Measurements from ENCODE around the gene SHLD1.
A peak's percentile ranks its signal among the peaks of the same experiment; 100 is the strongest.

The SHLD1 gene

DNA sequence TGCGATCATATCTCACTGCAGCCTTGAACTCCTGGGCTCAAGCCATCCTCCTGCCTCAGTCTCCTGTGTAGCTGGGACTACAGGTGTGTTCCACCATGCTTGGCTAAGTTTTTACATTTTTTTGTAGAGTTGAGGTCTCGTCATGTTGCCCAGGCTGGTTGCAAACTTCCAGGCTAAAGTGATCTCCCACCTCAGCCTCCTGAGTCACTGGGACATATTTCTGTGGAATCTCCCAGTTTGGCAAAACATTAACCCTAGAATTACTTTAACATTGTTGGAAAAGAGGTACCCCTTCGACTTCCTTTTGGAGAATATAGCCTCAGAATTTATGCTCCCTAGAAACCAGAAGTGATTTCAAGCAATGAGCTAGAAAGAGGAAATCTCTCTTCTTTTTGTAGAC, 57.2 kb downstream of the SHLD1 start:
- no peak overlapping the region for H4K8ac ChIP-seq (ENCODE audit: low read length)
- peaks cover 14% of the 10 kb centered on the region for H3K4me1 ChIP-seq (ENCODE audit: control insufficient read depth, insufficient read depth, low read depth, low read length)
- H3K4me3 ChIP-seq (ENCODE audit: insufficient read depth in 1 of 2, low read depth in 1 of 2, low read length in 2 of 2): no peak overlapping the region
- no peak overlapping the region for H2BK120ac ChIP-seq (ENCODE audit: low read depth, low read length)
- no peak overlapping the region for H2BK12ac ChIP-seq (ENCODE audit: low read length in 2 of 2)
- WGBS: 91% methylated on average over 2 of the region's 3 CpGs
- H3K27me3 ChIP-seq (ENCODE audit: control insufficient read depth in 1 of 2, insufficient read depth in 1 of 2, low read length in 2 of 2): no peaks in the 10 kb centered on the region
- H3K9ac ChIP-seq (ENCODE audit: low read length): no peak overlapping the region
- H3K14ac ChIP-seq (ENCODE audit: low read length in 2 of 2): no peak overlapping the region
- H3K9me3 ChIP-seq (ENCODE audit: control insufficient read depth, low read length): no peaks in the 10 kb centered on the region
- no peak overlapping the region for H3K23ac ChIP-seq (ENCODE audit: low read length in 2 of 2)
- H2AFZ ChIP-seq (ENCODE audit: low read depth, low read length): no peak overlapping the region
- H3K36me3 ChIP-seq (ENCODE audit: control insufficient read depth in 1 of 2, insufficient read depth in 2 of 2, low read depth in 1 of 2, low read length in 2 of 2): no peaks in the 10 kb centered on the region
- no peak overlapping the region for H3K18ac ChIP-seq (ENCODE audit: low read depth in 1 of 2, low read length in 2 of 2)
- no peak overlapping the region for H2BK5ac ChIP-seq (ENCODE audit: low read depth, low read length, poor library complexity, severe bottlenecking)
- no peak overlapping the region for H4K91ac ChIP-seq (ENCODE audit: low read length)
- H3K4me2 ChIP-seq (ENCODE audit: low read length, poor library complexity, severe bottlenecking): no peak overlapping the region
- no peak for DNase-seq
- H2BK15ac ChIP-seq (ENCODE audit: low read depth, poor library complexity, severe bottlenecking): no peak overlapping the region
- no peak overlapping the region for H2AK5ac ChIP-seq (ENCODE audit: low read length, severe bottlenecking)
- peak overlapping the region; percentile 22 for H3K27ac ChIP-seq (ENCODE audit: low read length, poor library complexity, severe bottlenecking)
- no peak overlapping the region for H3K4ac ChIP-seq (ENCODE audit: low read depth in 1 of 2, low read length in 2 of 2)
- no peaks in the 10 kb centered on the region for H3K79me1 ChIP-seq (replicated peaks; ENCODE audit: low read length, poor library complexity, severe bottlenecking)

DNA sequence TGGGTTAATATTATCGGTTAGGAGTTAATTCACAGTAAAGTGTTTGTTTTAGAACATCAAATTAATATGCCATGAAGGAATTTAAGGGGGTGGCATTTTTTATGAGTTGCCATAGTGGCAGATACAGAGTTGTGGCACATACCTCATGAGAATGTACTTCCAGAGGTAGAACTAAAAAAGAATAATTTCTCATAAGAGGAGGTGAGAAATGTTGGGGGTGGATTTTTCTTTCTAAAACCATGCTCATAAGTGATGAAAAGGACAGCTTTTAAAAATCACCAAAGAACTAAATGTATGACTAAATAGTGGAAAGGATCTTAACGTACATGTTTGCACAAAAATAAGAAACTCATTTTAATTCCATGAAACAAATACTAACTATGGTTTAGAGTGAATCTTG, 58.7 kb downstream of the SHLD1 start:
- Histone ChIP-seq H2AFZ (ENCODE audit: low read depth, low read length) (no peak overlapping the region), H4K91ac (ENCODE audit: low read length) (no peak overlapping the region), H2BK5ac (ENCODE audit: low read depth, low read length, poor library complexity, severe bottlenecking) (no peak overlapping the region), H3K4me1 (ENCODE audit: control insufficient read depth, insufficient read depth, low read depth, low read length) (peaks cover 12% of the 10 kb centered on the region), H2BK15ac (ENCODE audit: low read depth, poor library complexity, severe bottlenecking) (no peak overlapping the region), H3K9ac (ENCODE audit: low read length) (no peak overlapping the region), H3K4me3 (ENCODE audit: insufficient read depth in 1 of 2, low read depth in 1 of 2, low read length in 2 of 2) (no peak overlapping the region), H3K36me3 (ENCODE audit: control insufficient read depth in 1 of 2, insufficient read depth in 2 of 2, low read depth in 1 of 2, low read length in 2 of 2) (no peaks in the 10 kb centered on the region), H2BK120ac (ENCODE audit: low read depth, low read length) (no peak overlapping the region), H3K27ac (ENCODE audit: low read length, poor library complexity, severe bottlenecking) (no peak overlapping the region), H3K14ac (ENCODE audit: low read length in 2 of 2) (no peak overlapping the region), H3K18ac (ENCODE audit: low read depth in 1 of 2, low read length in 2 of 2) (no peak overlapping the region), H3K9me3 (ENCODE audit: control insufficient read depth, low read length) (no peaks in the 10 kb centered on the region), H3K4me2 (ENCODE audit: low read length, poor library complexity, severe bottlenecking) (no peak overlapping the region), H2AK5ac (ENCODE audit: low read length, severe bottlenecking) (no peak overlapping the region), H3K27me3 (ENCODE audit: control insufficient read depth in 1 of 2, insufficient read depth in 1 of 2, low read length in 2 of 2) (no peaks in the 10 kb centered on the region), H3K4ac (ENCODE audit: low read depth in 1 of 2, low read length in 2 of 2) (no peak overlapping the region), H2BK12ac (ENCODE audit: low read length in 2 of 2) (no peak overlapping the region), H3K79me1 (replicated peaks; ENCODE audit: low read length, poor library complexity, severe bottlenecking) (no peaks in the 10 kb centered on the region), H4K8ac (ENCODE audit: low read length) (no peak overlapping the region), H3K23ac (ENCODE audit: low read length in 2 of 2) (no peak overlapping the region)
- 97% methylated on average over 1 of the region's 2 CpGs for WGBS
- DNase-seq: no peak

DNA sequence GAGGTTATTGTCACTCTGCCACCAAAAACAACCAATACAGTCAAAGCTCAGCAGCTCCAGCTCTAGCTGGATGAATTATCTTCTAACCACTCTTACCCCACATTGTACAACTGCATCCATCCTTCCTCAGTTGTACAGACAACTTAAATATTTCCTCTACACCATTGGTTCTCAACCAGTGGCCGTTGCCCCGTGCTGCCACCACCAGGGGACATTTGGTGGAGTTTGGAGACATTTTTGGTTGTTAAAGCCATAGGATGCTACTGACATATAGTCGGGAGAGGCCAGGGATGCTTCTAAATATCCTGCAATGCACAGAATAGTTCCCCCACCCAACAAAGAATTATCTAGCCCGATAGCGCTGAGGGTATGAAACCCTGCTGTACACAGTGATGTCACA, 59.3 kb downstream of the SHLD1 start:
- H2BK15ac ChIP-seq (ENCODE audit: low read depth, poor library complexity, severe bottlenecking): no peak overlapping the region
- H3K36me3 ChIP-seq (ENCODE audit: control insufficient read depth in 1 of 2, insufficient read depth in 2 of 2, low read depth in 1 of 2, low read length in 2 of 2): no peaks in the 10 kb centered on the region
- H2BK12ac ChIP-seq (ENCODE audit: low read length in 2 of 2): no peak overlapping the region
- no peak overlapping the region for H2AFZ ChIP-seq (ENCODE audit: low read depth, low read length)
- no peak overlapping the region for H3K18ac ChIP-seq (ENCODE audit: low read depth in 1 of 2, low read length in 2 of 2)
- no peak for DNase-seq
- H4K91ac ChIP-seq (ENCODE audit: low read length): no peak overlapping the region
- no peaks in the 10 kb centered on the region for H3K79me1 ChIP-seq (replicated peaks; ENCODE audit: low read length, poor library complexity, severe bottlenecking)
- no peak overlapping the region for H3K27ac ChIP-seq (ENCODE audit: low read length, poor library complexity, severe bottlenecking)
- H3K9me3 ChIP-seq (ENCODE audit: control insufficient read depth, low read length): no peaks in the 10 kb centered on the region
- no peak overlapping the region for H3K23ac ChIP-seq (ENCODE audit: low read length in 2 of 2)
- WGBS: 100% methylated on average over 3 of the region's 5 CpGs
- no peak overlapping the region for H3K4me2 ChIP-seq (ENCODE audit: low read length, poor library complexity, severe bottlenecking)
- no peak overlapping the region for H3K4ac ChIP-seq (ENCODE audit: low read depth in 1 of 2, low read length in 2 of 2)
- H3K14ac ChIP-seq (ENCODE audit: low read length in 2 of 2): no peak overlapping the region
- no peak overlapping the region for H4K8ac ChIP-seq (ENCODE audit: low read length)
- H2AK5ac ChIP-seq (ENCODE audit: low read length, severe bottlenecking): peak overlapping the region; percentile 76
- no peaks in the 10 kb centered on the region for H3K27me3 ChIP-seq (ENCODE audit: control insufficient read depth in 1 of 2, insufficient read depth in 1 of 2, low read length in 2 of 2)
- no peak overlapping the region for H3K9ac ChIP-seq (ENCODE audit: low read length)
- no peak overlapping the region for H2BK120ac ChIP-seq (ENCODE audit: low read depth, low read length)
- H3K4me3 ChIP-seq (ENCODE audit: insufficient read depth in 1 of 2, low read depth in 1 of 2, low read length in 2 of 2): no peak overlapping the region
- no peak overlapping the region for H2BK5ac ChIP-seq (ENCODE audit: low read depth, low read length, poor library complexity, severe bottlenecking)
- peaks cover 12% of the 10 kb centered on the region for H3K4me1 ChIP-seq (ENCODE audit: control insufficient read depth, insufficient read depth, low read depth, low read length)

DNA sequence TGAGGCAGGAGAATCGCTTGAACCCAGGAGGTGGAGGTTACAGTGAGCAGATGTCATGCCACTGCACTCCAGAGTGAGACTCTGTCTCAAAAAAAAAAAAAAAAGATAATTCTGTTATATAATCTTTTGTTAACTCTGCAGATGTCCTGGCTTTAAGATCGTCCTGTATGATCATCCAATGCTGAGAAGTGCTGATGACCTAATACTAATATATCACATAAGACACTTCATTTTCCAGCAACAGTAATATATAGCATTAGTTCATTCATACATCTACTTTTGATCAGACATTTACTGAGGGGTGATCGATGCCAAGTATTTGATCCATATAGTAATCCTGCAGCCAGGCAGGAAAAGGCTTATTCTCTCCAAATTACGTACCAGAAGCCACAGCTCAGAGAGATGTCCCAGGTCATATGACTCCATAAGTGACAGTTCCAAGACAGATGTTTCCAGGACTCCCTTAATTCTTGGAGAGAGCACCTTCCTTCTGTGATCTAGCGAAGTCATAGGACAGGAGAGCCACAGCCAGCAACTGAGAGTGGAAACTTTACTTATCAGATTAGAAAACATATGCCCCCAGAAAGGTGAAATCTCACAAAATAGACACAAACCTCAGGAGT, 60.7 kb downstream of the SHLD1 start:
- Histone ChIP-seq H3K18ac (ENCODE audit: low read depth in 1 of 2, low read length in 2 of 2) (no peak overlapping the region), H3K4ac (ENCODE audit: low read depth in 1 of 2, low read length in 2 of 2) (no peak overlapping the region), H4K8ac (ENCODE audit: low read length) (no peak overlapping the region), H2AFZ (ENCODE audit: low read depth, low read length) (no peak overlapping the region), H3K27me3 (ENCODE audit: control insufficient read depth in 1 of 2, insufficient read depth in 1 of 2, low read length in 2 of 2) (no peaks in the 10 kb centered on the region), H2BK12ac (ENCODE audit: low read length in 2 of 2) (no peak overlapping the region), H3K9ac (ENCODE audit: low read length) (no peak overlapping the region), H4K91ac (ENCODE audit: low read length) (no peak overlapping the region), H2BK120ac (ENCODE audit: low read depth, low read length) (no peak overlapping the region), H3K4me3 (ENCODE audit: insufficient read depth in 1 of 2, low read depth in 1 of 2, low read length in 2 of 2) (no peak overlapping the region), H2AK5ac (ENCODE audit: low read length, severe bottlenecking) (no peak overlapping the region), H3K27ac (ENCODE audit: low read length, poor library complexity, severe bottlenecking) (no peak overlapping the region), H3K14ac (ENCODE audit: low read length in 2 of 2) (no peak overlapping the region), H3K36me3 (ENCODE audit: control insufficient read depth in 1 of 2, insufficient read depth in 2 of 2, low read depth in 1 of 2, low read length in 2 of 2) (no peaks in the 10 kb centered on the region), H3K4me1 (ENCODE audit: control insufficient read depth, insufficient read depth, low read depth, low read length) (peaks cover 12% of the 10 kb centered on the region), H3K79me1 (replicated peaks; ENCODE audit: low read length, poor library complexity, severe bottlenecking) (no peaks in the 10 kb centered on the region), H3K23ac (ENCODE audit: low read length in 2 of 2) (no peak overlapping the region), H3K9me3 (ENCODE audit: control insufficient read depth, low read length) (no peaks in the 10 kb centered on the region), H3K4me2 (ENCODE audit: low read length, poor library complexity, severe bottlenecking) (no peak overlapping the region), H2BK5ac (ENCODE audit: low read depth, low read length, poor library complexity, severe bottlenecking) (no peak overlapping the region), H2BK15ac (ENCODE audit: low read depth, poor library complexity, severe bottlenecking) (no peak overlapping the region)
- WGBS: 91% methylated on average over 4 of the region's 5 CpGs
- DNase-seq: no peak

Data from mesenchymal stem cell (in vitro differentiated cells and primary cell).